ENCODE data around the gene CDC14A. TPM values are rescaled to one million over a fixed set of nuclear protein-coding genes. Genes with fewer than 3 reads are reported as not detected.

The CDC14A gene
- polyA plus RNA-seq, 1 of the 3 experiments (the other 2 are of a cell fraction), result 2.2 TPM

- H3K9me3 ChIP-seq, result no peaks in the 10 kb centered on the region
- H3K4me1 ChIP-seq (ENCODE audit: control insufficient read depth in 1 of 2, insufficient read depth in 2 of 2, low read depth in 1 of 2, low read length in 1 of 2), result peaks cover 0 to 3% of the 10 kb centered on the region in 2 experiments; a peak in 2 of 4 replicates
- H3F3A ChIP-seq (replicated peaks; ENCODE audit: insufficient read depth), result no peaks in the 10 kb centered on the region
- TF ChIP-seq TAF1 (IDR thresholded peaks at IDR 0.05; ENCODE audit: borderline replicate concordance, low read depth, low read length) (no peak), FOSL2 (IDR thresholded peaks at IDR 0.05; ENCODE audit: borderline replicate concordance, low read depth) (no peak), EZH2phosphoT487 (IDR thresholded peaks at IDR 0.05; ENCODE audit: borderline replicate concordance, low read depth) (no peak), CTCF (IDR thresholded peaks at IDR 0.05) (no peak), TEAD4 (IDR thresholded peaks at IDR 0.05; ENCODE audit: borderline replicate concordance, insufficient read depth) (no peak), TCF12 (IDR thresholded peaks at IDR 0.05) (no peak)
- no peaks in the 10 kb centered on the region for H3K79me2 ChIP-seq (ENCODE audit: insufficient read depth)
- H3K27me3 ChIP-seq (ENCODE audit: insufficient read depth), result no peaks in the 10 kb centered on the region
- no peak overlapping the region for H3K9ac ChIP-seq
- H3K27ac ChIP-seq (ENCODE audit: low read depth in 2 of 2, low read length in 1 of 2), result no peak overlapping the region
- CTCF ChIA-PET, result no interaction called here
- no peak overlapping the region for H3K4me3 ChIP-seq (ENCODE audit: low read depth in 2 of 2, low read length in 1 of 2)
- peaks cover 0 to 15% of the 10 kb centered on the region in 2 experiments for H3K36me3 ChIP-seq (replicated peaks in 1 of 2; ENCODE audit: control insufficient read depth in 1 of 2, insufficient read depth in 2 of 2, low read length in 1 of 2)
- H2AFZ ChIP-seq (ENCODE audit: low read depth), result no peak overlapping the region
- WGBS (ENCODE audit: low lambda C conversion rate), result 44% methylated on average over 2 of the region's 2 CpGs
- H3K9me2 ChIP-seq, result no peaks in the 10 kb centered on the region
- POLR2A ChIA-PET, result no interaction called here
- H3K4me2 ChIP-seq, result no peak overlapping the region
- no peak for DNase-seq
- H4K20me1 ChIP-seq (ENCODE audit: insufficient read depth), result no peaks in the 10 kb centered on the region
Observed at GRCh38 chr1:100518023-100518422, 165.7 kb downstream of the CDC14A start.

GRCh38 chr1:100523038-100523652 lies 170.8 kb downstream of the CDC14A start:
- 94% methylated on average over 5 of the region's 5 CpGs for WGBS (ENCODE audit: low lambda C conversion rate)
- POLR2A ChIA-PET, result no interaction called here
- no peak overlapping the region for H3K4me2 ChIP-seq
- H3K36me3 ChIP-seq (replicated peaks in 1 of 2; ENCODE audit: control insufficient read depth in 1 of 2, insufficient read depth in 2 of 2, low read length in 1 of 2), result peaks cover 0 to 15% of the 10 kb centered on the region in 2 experiments
- no peak overlapping the region for H3K9ac ChIP-seq
- H3K27me3 ChIP-seq (ENCODE audit: insufficient read depth), result no peaks in the 10 kb centered on the region
- peaks cover 0 to 3% of the 10 kb centered on the region in 2 experiments; a peak in 2 of 4 replicates for H3K4me1 ChIP-seq (ENCODE audit: control insufficient read depth in 1 of 2, insufficient read depth in 2 of 2, low read depth in 1 of 2, low read length in 1 of 2)
- CTCF ChIA-PET, result interaction anchor here (1.8 kb wide), 1 partner anchor 64 kb away, joined by 5 read pairs; no protein-coding TSS in a partner anchor
- H3K79me2 ChIP-seq (ENCODE audit: insufficient read depth), result no peaks in the 10 kb centered on the region
- no peak overlapping the region for H3K4me3 ChIP-seq (ENCODE audit: low read depth in 2 of 2, low read length in 1 of 2)
- H2AFZ ChIP-seq (ENCODE audit: low read depth), result no peak overlapping the region
- no peak overlapping the region for H3K27ac ChIP-seq (ENCODE audit: low read depth in 2 of 2, low read length in 1 of 2)
- no peaks in the 10 kb centered on the region for H3F3A ChIP-seq (replicated peaks; ENCODE audit: insufficient read depth)
- no peaks in the 10 kb centered on the region for H4K20me1 ChIP-seq (ENCODE audit: insufficient read depth)
- no peaks in the 10 kb centered on the region for H3K9me2 ChIP-seq
- DNase-seq, result no peak
- no peaks in the 10 kb centered on the region for H3K9me3 ChIP-seq
- TF ChIP-seq IRF3 (IDR thresholded peaks at IDR 0.05; ENCODE audit: low read depth, low read length), result no peak
- no peak for TF ChIP-seq USF1 (IDR thresholded peaks at IDR 0.05; ENCODE audit: borderline replicate concordance, low read depth)
- TF ChIP-seq ELF1 (IDR thresholded peaks at IDR 0.05), result no peak
- no peak for TF ChIP-seq EP300 (IDR thresholded peaks at IDR 0.05; ENCODE audit: borderline replicate concordance in 1 of 2, low read depth in 1 of 2, low read length in 1 of 2)
- no peak for TF ChIP-seq ZBTB33 (IDR thresholded peaks at IDR 0.05; ENCODE audit: borderline replicate concordance, low read depth)
- no peak for TF ChIP-seq CHD2 (IDR thresholded peaks at IDR 0.05; ENCODE audit: low read length, partially characterized antibody)
- no peak for TF ChIP-seq RAD21 (IDR thresholded peaks at IDR 0.05; ENCODE audit: low read length)
- TF ChIP-seq USF2 (IDR thresholded peaks at IDR 0.05; ENCODE audit: borderline replicate concordance, low read depth, low read length), result no peak
- no peak for TF ChIP-seq MXI1 (IDR thresholded peaks at IDR 0.05; ENCODE audit: low read depth, low read length)
- no peak for TF ChIP-seq MAX (IDR thresholded peaks at IDR 0.05; ENCODE audit: low read depth)
- TF ChIP-seq GABPA (IDR thresholded peaks at IDR 0.05; ENCODE audit: low read depth), result no peak
- TF ChIP-seq FOSL2 (IDR thresholded peaks at IDR 0.05; ENCODE audit: borderline replicate concordance, low read depth), result no peak
- TF ChIP-seq SIN3A (IDR thresholded peaks at IDR 0.05; ENCODE audit: borderline replicate concordance, low read depth, low read length), result no peak
- no peak for TF ChIP-seq GATA2 (CRISPR knock-in tag; IDR thresholded peaks at IDR 0.05)

Measured in SK-N-SH (cell line).